ENCODE measurements around the gene TMEM248.
"Not testable (repeated sequence)": the region's sequence is repeated elsewhere in the genome, so short reads cannot be mapped to it uniquely, and the experiment has no call there.

TMEM248 gene

GRCh38 chr7:67004145-67004544, 83.1 kb downstream of the TMEM248 start:
- not testable (repeated sequence) for DNase-seq (ENCODE audit: low spot score)

GRCh38 chr7:67006965-67007364, 85.9 kb downstream of the TMEM248 start:
- no peak for DNase-seq (ENCODE audit: low spot score)

Measured in HuH-7 (cell line).